ENCODE data around the gene PHC3. TPM values are rescaled to one million over a fixed set of nuclear protein-coding genes. Genes with fewer than 3 reads are reported as not detected.

PHC3 gene
- polyA plus RNA-seq, 1 donor from 2014 or later, result 18.6 TPM

DNA sequence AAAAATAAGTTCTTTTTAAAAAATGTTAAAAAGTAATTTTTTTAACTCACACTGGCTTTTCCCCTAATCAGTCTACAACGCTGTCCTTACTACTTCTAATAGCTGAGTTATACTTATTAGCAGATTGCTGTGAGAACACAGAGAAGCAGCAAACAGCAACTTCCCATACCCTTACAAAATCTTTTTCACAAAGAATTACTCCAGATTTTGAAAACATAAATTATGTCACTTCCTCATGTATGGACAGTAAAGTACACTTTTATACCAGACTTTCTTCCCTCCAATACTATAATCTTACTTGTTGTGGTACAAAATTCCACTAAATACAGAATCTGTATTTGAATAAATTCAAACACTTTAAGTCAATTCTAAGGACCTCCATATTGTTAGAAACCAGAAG lies 2.1 kb downstream of the PHC3 start:
- peaks cover 31% of the 10 kb centered on the region for H3K79me2 ChIP-seq (replicated peaks; ENCODE audit: insufficient read depth, low read length)
- H3K27ac ChIP-seq (ENCODE audit: low read length), result no peak overlapping the region
- H3F3A ChIP-seq (ENCODE audit: insufficient read depth, low read length, poor library complexity, severe bottlenecking), result no peaks in the 10 kb centered on the region
- H4K20me1 ChIP-seq (ENCODE audit: insufficient read depth), result no peaks in the 10 kb centered on the region
- TF ChIP-seq, protein P1, sequence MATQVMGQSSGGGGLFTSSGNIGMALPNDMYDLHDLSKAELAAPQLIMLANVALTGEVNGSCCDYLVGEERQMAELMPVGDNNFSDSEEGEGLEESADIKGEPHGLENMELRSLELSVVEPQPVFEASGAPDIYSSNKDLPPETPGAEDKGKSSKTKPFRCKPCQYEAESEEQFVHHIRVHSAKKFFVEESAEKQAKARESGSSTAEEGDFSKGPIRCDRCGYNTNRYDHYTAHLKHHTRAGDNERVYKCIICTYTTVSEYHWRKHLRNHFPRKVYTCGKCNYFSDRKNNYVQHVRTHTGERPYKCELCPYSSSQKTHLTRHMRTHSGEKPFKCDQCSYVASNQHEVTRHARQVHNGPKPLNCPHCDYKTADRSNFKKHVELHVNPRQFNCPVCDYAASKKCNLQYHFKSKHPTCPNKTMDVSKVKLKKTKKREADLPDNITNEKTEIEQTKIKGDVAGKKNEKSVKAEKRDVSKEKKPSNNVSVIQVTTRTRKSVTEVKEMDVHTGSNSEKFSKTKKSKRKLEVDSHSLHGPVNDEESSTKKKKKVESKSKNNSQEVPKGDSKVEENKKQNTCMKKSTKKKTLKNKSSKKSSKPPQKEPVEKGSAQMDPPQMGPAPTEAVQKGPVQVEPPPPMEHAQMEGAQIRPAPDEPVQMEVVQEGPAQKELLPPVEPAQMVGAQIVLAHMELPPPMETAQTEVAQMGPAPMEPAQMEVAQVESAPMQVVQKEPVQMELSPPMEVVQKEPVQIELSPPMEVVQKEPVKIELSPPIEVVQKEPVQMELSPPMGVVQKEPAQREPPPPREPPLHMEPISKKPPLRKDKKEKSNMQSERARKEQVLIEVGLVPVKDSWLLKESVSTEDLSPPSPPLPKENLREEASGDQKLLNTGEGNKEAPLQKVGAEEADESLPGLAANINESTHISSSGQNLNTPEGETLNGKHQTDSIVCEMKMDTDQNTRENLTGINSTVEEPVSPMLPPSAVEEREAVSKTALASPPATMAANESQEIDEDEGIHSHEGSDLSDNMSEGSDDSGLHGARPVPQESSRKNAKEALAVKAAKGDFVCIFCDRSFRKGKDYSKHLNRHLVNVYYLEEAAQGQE (IDR thresholded peaks at IDR 0.05; ENCODE audit: borderline replicate concordance), result no peak
- TF ChIP-seq SMC3 (conservative IDR thresholded peaks at IDR 0.05; ENCODE audit: poor library complexity) (no peak), TAF1 (IDR thresholded peaks at IDR 0.05; ENCODE audit: low read depth) (no peak), EZH2 (IDR thresholded peaks at IDR 0.05; ENCODE audit: borderline replicate concordance, insufficient read depth, low read length, poor library complexity, severe bottlenecking) (no peak), RAD21 (conservative IDR thresholded peaks at IDR 0.05) (no peak), MXI1 (conservative IDR thresholded peaks at IDR 0.05; ENCODE audit: poor library complexity, severe bottlenecking) (no peak), EP300 (conservative IDR thresholded peaks at IDR 0.05; ENCODE audit: poor library complexity, severe bottlenecking) (no peak), POLR2AphosphoS5 (IDR thresholded peaks at IDR 0.05) (no peak)
- TF ChIP-seq, protein P2, sequence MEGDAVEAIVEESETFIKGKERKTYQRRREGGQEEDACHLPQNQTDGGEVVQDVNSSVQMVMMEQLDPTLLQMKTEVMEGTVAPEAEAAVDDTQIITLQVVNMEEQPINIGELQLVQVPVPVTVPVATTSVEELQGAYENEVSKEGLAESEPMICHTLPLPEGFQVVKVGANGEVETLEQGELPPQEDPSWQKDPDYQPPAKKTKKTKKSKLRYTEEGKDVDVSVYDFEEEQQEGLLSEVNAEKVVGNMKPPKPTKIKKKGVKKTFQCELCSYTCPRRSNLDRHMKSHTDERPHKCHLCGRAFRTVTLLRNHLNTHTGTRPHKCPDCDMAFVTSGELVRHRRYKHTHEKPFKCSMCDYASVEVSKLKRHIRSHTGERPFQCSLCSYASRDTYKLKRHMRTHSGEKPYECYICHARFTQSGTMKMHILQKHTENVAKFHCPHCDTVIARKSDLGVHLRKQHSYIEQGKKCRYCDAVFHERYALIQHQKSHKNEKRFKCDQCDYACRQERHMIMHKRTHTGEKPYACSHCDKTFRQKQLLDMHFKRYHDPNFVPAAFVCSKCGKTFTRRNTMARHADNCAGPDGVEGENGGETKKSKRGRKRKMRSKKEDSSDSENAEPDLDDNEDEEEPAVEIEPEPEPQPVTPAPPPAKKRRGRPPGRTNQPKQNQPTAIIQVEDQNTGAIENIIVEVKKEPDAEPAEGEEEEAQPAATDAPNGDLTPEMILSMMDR (IDR thresholded peaks at IDR 0.05; ENCODE audit: poor library complexity, severe bottlenecking), result no peak
- no peaks in the 10 kb centered on the region for H3K27me3 ChIP-seq (ENCODE audit: insufficient read depth, low read depth, low read length)
- no peaks in the 10 kb centered on the region for H3K9me3 ChIP-seq (ENCODE audit: low read length)
- H3K36me3 ChIP-seq (ENCODE audit: insufficient read depth, low read length), result no peaks in the 10 kb centered on the region
- no peak overlapping the region for H2AFZ ChIP-seq (ENCODE audit: low read depth, low read length)
- no peak overlapping the region for H3K9ac ChIP-seq (ENCODE audit: low read length)
- H3K9me2 ChIP-seq (ENCODE audit: insufficient read depth, low read length), result no peaks in the 10 kb centered on the region
- peak overlapping the region; percentile 54 for H3K4me2 ChIP-seq (ENCODE audit: low read length)
- H3K4me3 ChIP-seq (ENCODE audit: low read length), result peak overlapping the region; percentile 96

DNA sequence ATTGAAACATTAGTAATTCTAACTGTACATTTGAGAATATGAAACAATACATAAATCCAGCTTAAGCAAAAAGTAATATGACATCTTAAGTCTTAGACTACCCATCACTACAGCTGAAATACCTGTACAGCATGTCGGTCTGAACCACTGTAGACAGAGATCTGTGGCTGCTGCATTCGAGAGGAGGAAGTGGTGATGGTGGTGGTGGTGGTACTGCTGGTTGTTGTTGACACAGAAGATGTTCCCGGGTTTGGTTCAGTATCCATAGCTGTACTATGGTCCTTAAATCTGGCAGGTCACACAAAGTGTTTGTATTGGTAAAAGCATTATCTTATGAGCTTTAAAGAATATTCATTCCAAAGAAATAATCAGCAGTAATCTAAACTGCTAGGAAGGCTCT lies 2.9 kb downstream of the PHC3 start:
- Histone ChIP-seq H3K9me2 (ENCODE audit: insufficient read depth, low read length) (no peaks in the 10 kb centered on the region), H3K36me3 (ENCODE audit: insufficient read depth, low read length) (no peaks in the 10 kb centered on the region), H3K79me2 (replicated peaks; ENCODE audit: insufficient read depth, low read length) (peaks cover 34% of the 10 kb centered on the region), H3F3A (ENCODE audit: insufficient read depth, low read length, poor library complexity, severe bottlenecking) (no peaks in the 10 kb centered on the region), H3K9me3 (ENCODE audit: low read length) (no peaks in the 10 kb centered on the region), H3K4me3 (ENCODE audit: low read length) (peak overlapping the region; percentile 96), H3K27me3 (ENCODE audit: insufficient read depth, low read depth, low read length) (no peaks in the 10 kb centered on the region), H3K4me2 (ENCODE audit: low read length) (peak overlapping the region; percentile 54), H4K20me1 (ENCODE audit: insufficient read depth) (no peaks in the 10 kb centered on the region), H2AFZ (ENCODE audit: low read depth, low read length) (no peak overlapping the region), H3K27ac (ENCODE audit: low read length) (no peak overlapping the region), H3K9ac (ENCODE audit: low read length) (no peak overlapping the region)
- TF ChIP-seq SMC3 (conservative IDR thresholded peaks at IDR 0.05; ENCODE audit: poor library complexity), result no peak
- TF ChIP-seq, protein P1 (IDR thresholded peaks at IDR 0.05; ENCODE audit: borderline replicate concordance), result no peak
- no peak for TF ChIP-seq EP300 (conservative IDR thresholded peaks at IDR 0.05; ENCODE audit: poor library complexity, severe bottlenecking)
- TF ChIP-seq EZH2 (IDR thresholded peaks at IDR 0.05; ENCODE audit: borderline replicate concordance, insufficient read depth, low read length, poor library complexity, severe bottlenecking), result no peak
- no peak for TF ChIP-seq RAD21 (conservative IDR thresholded peaks at IDR 0.05)
- TF ChIP-seq, protein P2 (IDR thresholded peaks at IDR 0.05; ENCODE audit: poor library complexity, severe bottlenecking), result no peak
- TF ChIP-seq POLR2AphosphoS5 (IDR thresholded peaks at IDR 0.05), result no peak
- no peak for TF ChIP-seq TAF1 (IDR thresholded peaks at IDR 0.05; ENCODE audit: low read depth)
- TF ChIP-seq MXI1 (conservative IDR thresholded peaks at IDR 0.05; ENCODE audit: poor library complexity, severe bottlenecking), result no peak

Measured in neural cell (in vitro differentiated cells).